Mucosa of descending colon (tissue), 3 donors: ENCODE measurements around the gene TMEM37. TPM values are rescaled to one million over a fixed set of nuclear protein-coding genes. Genes with fewer than 3 reads are reported as not detected.

Source experiments
- ATAC-seq: fragments of 200-7000 bp; cut with Tn5 transposase; one replicate; pipeline ENCODE4 v1.9.1; 2020; ENCODE audit warnings: mild to moderate bottlenecking, moderate library complexity
- DNase-seq, 3 donors: peaks; one replicate each; pipeline ENCODE4 v3.0.0-alpha.2; 2020
- H3K36me3 ChIP-seq: fragments of 200-600 bp; one replicate; pipeline ENCODE4 v1.8.0; 2021; ENCODE audit warnings: low read depth, mild to moderate bottlenecking
- H3K4me1 ChIP-seq: fragments of 200-600 bp; one replicate; pipeline ENCODE4 v1.8.0; 2021; ENCODE audit warnings: low read depth, mild to moderate bottlenecking
- H3K4me3 ChIP-seq: fragments of 200-600 bp; one replicate; pipeline ENCODE4 v1.8.0; 2021; ENCODE audit warnings: mild to moderate bottlenecking
- H3K9me3 ChIP-seq: fragments of 200-600 bp; one replicate; pipeline ENCODE4 v1.8.0; 2021; ENCODE audit warnings: mild to moderate bottlenecking
- CTCF ChIP-seq: fragments of 200-600 bp; IDR thresholded peaks from one replicate; pipeline ENCODE4 v1.8.0; 2022; ENCODE audit warnings: antibody characterized with exemption, mild to moderate bottlenecking
- intact Hi-C, 2 donors: fragments of 100-400 bp; cut with DNase I in 1 of 2; cut with micrococcal nuclease in 1 of 2; formaldehyde crosslinking; loops; one replicate each; pipeline versions ENCODE4 v1.11.0 to v1.11.1; 2022; cut with DNase I, micrococcal nuclease
- total RNA-seq, 3 donors: library from RNA; stranded (reverse); fragmentation: NEBNext Ultra II Directional in 2 of 3; extraction: Animal tissue kit (Norgen Biotek cat#: 25700) in 2 of 3; gene quantifications; one replicate each; pipeline versions ENCODE4 v1.2.1 to v1.2.4, GENCODE V29; 2021 to 2023
- donor health status: DM: no; HTN: no; CAD: no; lungs with moderate emphysema.
- donor health status: DM: no; HTN: no; CAD: no.
- donor health status: DM: no; HTN: yes; CAD: no.

TMEM37 gene
- total RNA-seq, 3 donors from 2014 or later = 54.0 to 173 (median 100) TPM

- H3K4me1 ChIP-seq = peaks cover 1% of the 10 kb centered on the region
- H3K9me3 ChIP-seq = no peaks in the 10 kb centered on the region
- TF ChIP-seq CTCF = no peak
- no peak overlapping the region for H3K4me3 ChIP-seq
- intact Hi-C loops = no loop called here
- H3K36me3 ChIP-seq = no peaks in the 10 kb centered on the region
- DNase-seq (no peak), ATAC-seq (no peak)
Observed at GRCh38 chr2:119440873-119441272, 9.2 kb downstream of the TMEM37 start.

GRCh38 chr2:119441376-119442225, 9.9 kb downstream of the TMEM37 start:
- H3K4me1 ChIP-seq = no peaks in the 10 kb centered on the region
- no peaks in the 10 kb centered on the region for H3K36me3 ChIP-seq
- no peak for TF ChIP-seq CTCF
- DNase-seq = no peak
- no peak overlapping the region for H3K4me3 ChIP-seq
- H3K9me3 ChIP-seq = no peaks in the 10 kb centered on the region
- intact Hi-C loops = no loop called here
- peak; percentile 14 for ATAC-seq

DNA sequence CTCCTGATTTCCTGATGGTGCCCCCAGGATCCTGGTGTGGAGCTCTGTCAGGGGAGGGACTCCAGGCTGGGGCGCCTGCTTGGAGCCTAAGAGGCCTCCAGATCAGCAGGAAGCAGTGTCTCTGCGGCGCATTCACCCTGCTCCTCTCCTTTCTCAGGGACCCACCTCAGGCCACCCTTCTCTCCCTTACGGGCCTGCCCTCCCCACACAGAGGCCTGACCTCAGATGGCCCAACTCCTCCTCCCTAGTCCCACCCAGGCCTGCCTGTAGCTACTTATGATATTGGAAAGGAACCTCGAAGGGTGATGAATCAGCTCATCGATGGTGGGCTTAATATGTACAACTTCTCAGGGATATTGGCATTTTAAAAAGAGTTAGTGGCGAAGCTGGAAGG, 10.6 kb downstream of the TMEM37 start:
- intact Hi-C loops = no loop called here
- ATAC-seq = peak; percentile 6
- no peaks in the 10 kb centered on the region for H3K9me3 ChIP-seq
- H3K4me3 ChIP-seq = no peak overlapping the region
- no peak for DNase-seq
- no peaks in the 10 kb centered on the region for H3K4me1 ChIP-seq
- TF ChIP-seq CTCF = no peak
- no peaks in the 10 kb centered on the region for H3K36me3 ChIP-seq

GRCh38 chr2:119442850-119443249, 11.2 kb downstream of the TMEM37 start:
- no peaks in the 10 kb centered on the region for H3K9me3 ChIP-seq
- intact Hi-C loops = no loop called here
- DNase-seq = no peak
- H3K4me1 ChIP-seq = no peaks in the 10 kb centered on the region
- no peak for TF ChIP-seq CTCF
- no peaks in the 10 kb centered on the region for H3K36me3 ChIP-seq
- ATAC-seq = no peak
- no peak overlapping the region for H3K4me3 ChIP-seq

GRCh38 chr2:119446037-119446436, 14.4 kb downstream of the TMEM37 start:
- Histone ChIP-seq H3K4me3 (no peak overlapping the region), H3K9me3 (no peaks in the 10 kb centered on the region), H3K4me1 (no peaks in the 10 kb centered on the region), H3K36me3 (no peaks in the 10 kb centered on the region)
- intact Hi-C loops = no loop called here
- TF ChIP-seq CTCF = no peak
- ATAC-seq (no peak), DNase-seq (no peak)
